Peyer's patch (tissue), 4 donors: ENCODE measurements around the gene COMMD9.
"Not testable (repeated sequence)": the region's sequence is repeated elsewhere in the genome, so short reads cannot be mapped to it uniquely, and the experiment has no call there.

ENCODE experiments used
- CTCF ChIP-seq, 6 experiments: fragments of 450-650 bp in 4 of 6; fragments of 200-600 bp in 2 of 6; sonication (generic) in 1 of 6; IDR thresholded peaks; one replicate each; pipeline ENCODE4 v1.5.1; 2017 to 2019; ENCODE audit warnings: antibody characterized with exemption in 6 of 6, mild to moderate bottlenecking in 3 of 6, moderate library complexity in 1 of 6
- POLR2A ChIP-seq, 2 donors: fragments of 450-650 bp; IDR thresholded peaks; one replicate each; pipeline ENCODE4 v1.5.1; 2017; ENCODE audit warnings: antibody characterized with exemption in 2 of 2, mild to moderate bottlenecking in 2 of 2, moderate library complexity in 2 of 2

- TF ChIP-seq POLR2A, CTCF (IDR thresholded peaks at IDR 0.05): not testable (repeated sequence)
These were observed 35.7 kb upstream of the COMMD9 start for GRCh38 chr11:36324956-36325355.
